ENCODE measurements around the gene ACKR3.

ACKR3 gene

DNA sequence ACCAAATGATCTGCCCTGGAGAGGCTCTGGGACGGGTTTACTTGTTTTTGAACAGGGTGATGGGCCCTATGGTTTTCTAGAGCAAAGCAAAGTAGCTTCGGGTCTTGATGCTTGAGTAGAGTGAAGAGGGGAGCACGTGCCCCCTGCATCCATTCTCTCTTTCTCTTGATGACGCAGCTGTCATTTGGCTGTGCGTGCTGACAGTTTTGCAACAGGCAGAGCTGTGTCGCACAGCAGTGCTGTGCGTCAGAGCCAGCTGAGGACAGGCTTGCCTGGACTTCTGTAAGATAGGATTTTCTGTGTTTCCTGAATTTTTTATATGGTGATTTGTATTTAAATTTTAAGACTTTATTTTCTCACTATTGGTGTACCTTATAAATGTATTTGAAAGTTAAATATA, 11.9 kb downstream of the ACKR3 start:
- no peak overlapping the region for H3K4me3 ChIP-seq (replicated peaks; ENCODE audit: low read depth, low read length)
- no peak for TF ChIP-seq CTCF (IDR thresholded peaks at IDR 0.05; ENCODE audit: low read depth, low read length, missing control alignments)
- no peak for DNase-seq (ENCODE audit: extremely low read depth, low read depth)

DNA sequence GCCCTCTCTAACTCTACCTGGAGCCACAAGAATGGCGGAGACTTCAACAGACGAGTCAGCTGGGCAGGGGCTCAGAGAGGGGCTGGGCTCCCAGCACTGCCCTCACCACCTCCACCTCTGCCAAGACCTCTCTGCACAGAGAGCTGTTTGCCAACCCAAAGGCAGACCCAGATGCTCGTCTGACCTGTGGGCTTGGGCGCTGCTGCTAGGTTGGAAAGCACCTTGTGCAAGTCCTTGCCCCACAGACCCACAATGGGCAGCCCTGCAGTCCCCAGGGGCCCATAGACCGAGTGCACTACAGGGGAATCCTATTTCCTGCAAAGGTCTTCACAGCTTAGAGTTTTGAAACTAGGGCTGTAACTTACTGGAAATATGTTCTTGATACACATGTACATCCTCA, 13.3 kb downstream of the ACKR3 start:
- no peak for TF ChIP-seq CTCF (IDR thresholded peaks at IDR 0.05; ENCODE audit: low read depth, low read length, missing control alignments)
- DNase-seq (ENCODE audit: extremely low read depth, low read depth), result no peak
- H3K4me3 ChIP-seq (replicated peaks; ENCODE audit: low read depth, low read length), result no peak overlapping the region

GRCh38 chr2:236583621-236584203, 14.1 kb downstream of the ACKR3 start:
- no peak for TF ChIP-seq CTCF (IDR thresholded peaks at IDR 0.05; ENCODE audit: low read depth, low read length, missing control alignments)
- no peak for DNase-seq (ENCODE audit: extremely low read depth, low read depth)
- H3K4me3 ChIP-seq (replicated peaks; ENCODE audit: low read depth, low read length), result no peak overlapping the region

GRCh38 chr2:236584521-236585384, 15.1 kb downstream of the ACKR3 start:
- no peak for DNase-seq (ENCODE audit: extremely low read depth, low read depth)
- no peak overlapping the region for H3K4me3 ChIP-seq (replicated peaks; ENCODE audit: low read depth, low read length)
- no peak for TF ChIP-seq CTCF (IDR thresholded peaks at IDR 0.05; ENCODE audit: low read depth, low read length, missing control alignments)

DNA sequence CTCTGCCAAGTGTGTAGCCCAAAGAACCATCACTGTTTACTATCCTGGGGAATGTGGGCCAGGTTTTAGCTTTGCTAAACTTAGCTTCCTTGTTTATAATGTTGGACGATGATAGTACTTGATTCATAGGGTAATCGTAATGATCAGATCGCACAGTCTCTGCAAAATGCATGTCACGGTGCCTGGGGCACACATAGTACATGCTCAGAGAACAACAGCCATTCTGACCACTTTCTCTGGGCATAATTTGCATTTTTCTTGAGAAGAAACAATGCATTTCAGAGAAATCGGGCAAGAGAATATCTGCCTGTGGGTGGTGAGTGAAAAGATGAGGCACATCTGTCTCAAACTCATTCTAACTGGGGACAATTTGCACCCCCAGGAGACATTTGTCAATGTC, 16.3 kb downstream of the ACKR3 start:
- no peak for TF ChIP-seq CTCF (IDR thresholded peaks at IDR 0.05; ENCODE audit: low read depth, low read length, missing control alignments)
- no peak overlapping the region for H3K4me3 ChIP-seq (replicated peaks; ENCODE audit: low read depth, low read length)
- no peak for DNase-seq (ENCODE audit: extremely low read depth, low read depth)

GRCh38 chr2:236587861-236588815, 18.5 kb downstream of the ACKR3 start:
- no peak for DNase-seq (ENCODE audit: extremely low read depth, low read depth)
- no peak overlapping the region for H3K4me3 ChIP-seq (replicated peaks; ENCODE audit: low read depth, low read length)
- TF ChIP-seq CTCF (IDR thresholded peaks at IDR 0.05; ENCODE audit: low read depth, low read length, missing control alignments), result no peak
